Mucosa of descending colon (tissue), 3 donors: Measurements from ENCODE around the gene TSHB. TPM values are rescaled to one million over a fixed set of nuclear protein-coding genes. Genes with fewer than 3 reads are reported as not detected.

Experiments used
- ATAC-seq: fragments of 200-7000 bp; cut with Tn5 transposase; one replicate; pipeline ENCODE4 v1.9.1; 2020; ENCODE audit warnings: mild to moderate bottlenecking, moderate library complexity
- DNase-seq, 3 donors: peaks; one replicate each; pipeline ENCODE4 v3.0.0-alpha.2; 2020
- H3K36me3 ChIP-seq: fragments of 200-600 bp; one replicate; pipeline ENCODE4 v1.8.0; 2021; ENCODE audit warnings: low read depth, mild to moderate bottlenecking
- H3K4me1 ChIP-seq: fragments of 200-600 bp; one replicate; pipeline ENCODE4 v1.8.0; 2021; ENCODE audit warnings: low read depth, mild to moderate bottlenecking
- H3K4me3 ChIP-seq: fragments of 200-600 bp; one replicate; pipeline ENCODE4 v1.8.0; 2021; ENCODE audit warnings: mild to moderate bottlenecking
- H3K9me3 ChIP-seq: fragments of 200-600 bp; one replicate; pipeline ENCODE4 v1.8.0; 2021; ENCODE audit warnings: mild to moderate bottlenecking
- CTCF ChIP-seq: fragments of 200-600 bp; IDR thresholded peaks from one replicate; pipeline ENCODE4 v1.8.0; 2022; ENCODE audit warnings: antibody characterized with exemption, mild to moderate bottlenecking
- intact Hi-C, 2 donors: fragments of 100-400 bp; cut with DNase I in 1 of 2; cut with micrococcal nuclease in 1 of 2; formaldehyde crosslinking; loops; one replicate each; pipeline versions ENCODE4 v1.11.0 to v1.11.1; 2022; cut with DNase I, micrococcal nuclease
- total RNA-seq, 3 donors: library from RNA; stranded (reverse); fragmentation: NEBNext Ultra II Directional in 2 of 3; extraction: Animal tissue kit (Norgen Biotek cat#: 25700) in 2 of 3; gene quantifications; one replicate each; pipeline versions ENCODE4 v1.2.1 to v1.2.4, GENCODE V29; 2021 to 2023
- donor health status: DM: no; HTN: no; CAD: no; lungs with moderate emphysema.
- donor health status: DM: no; HTN: no; CAD: no.
- donor health status: DM: no; HTN: yes; CAD: no.

Gene TSHB
- total RNA-seq, 3 donors from 2014 or later = not detected

DNA sequence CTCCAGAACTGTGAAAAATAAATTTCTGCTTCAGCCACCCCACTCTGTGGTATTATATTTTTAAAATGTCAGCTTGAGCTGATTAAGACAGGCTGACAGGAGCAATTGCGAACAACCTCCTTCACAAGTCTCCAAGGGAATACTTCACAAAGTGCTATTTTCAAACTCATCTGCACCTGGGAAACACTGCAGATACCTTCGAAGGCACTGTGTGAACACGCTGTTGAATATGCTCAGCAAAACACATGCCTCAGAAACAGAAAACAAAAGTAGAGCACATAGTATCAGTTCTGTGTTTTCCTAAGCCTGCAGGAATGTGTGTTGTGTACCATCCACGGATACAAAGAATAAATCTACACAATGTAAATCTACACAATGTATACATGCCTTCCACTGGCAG lies 49.1 kb downstream of the TSHB start:
- ATAC-seq (no peak), DNase-seq (no peak)
- TF ChIP-seq CTCF = no peak
- intact Hi-C loops = no loop called here
- Histone ChIP-seq H3K4me1 (no peaks in the 10 kb centered on the region), H3K9me3 (no peaks in the 10 kb centered on the region), H3K36me3 (no peaks in the 10 kb centered on the region), H3K4me3 (no peak overlapping the region)

GRCh38 chr1:115082949-115083348 lies 53.3 kb downstream of the TSHB start:
- no peak for DNase-seq
- Histone ChIP-seq H3K4me3 (no peak overlapping the region), H3K36me3 (no peaks in the 10 kb centered on the region), H3K4me1 (no peaks in the 10 kb centered on the region), H3K9me3 (no peaks in the 10 kb centered on the region)
- no peak for TF ChIP-seq CTCF
- no peak for ATAC-seq
- intact Hi-C loops = no loop called here

Other genes with a start within 250 kb of the TSHB start
- 10 to 100 TPM; 34.5 to 35.5 (median 34.7) TPM for gene SIKE1, start 249.1 kb upstream of the TSHB start, total RNA-seq
- not detected for gene SYCP1, start 175.0 kb upstream of the TSHB start, total RNA-seq
- 10 to 100 TPM in 1 of 3 donors, 1 to 10 TPM in 2; 4.3 to 84.2 (median 6.3) TPM for gene TSPAN2, start 59.7 kb downstream of the TSHB start, total RNA-seq